GM18508 (cell line): ENCODE results near the gene HASPIN.

Source experiments
- ATAC-seq: cut with Tn5 transposase; IDR thresholded peaks from one replicate; pipeline ENCODE4 v1.9.1; 2021; ENCODE audit warnings: moderate number of reproducible peaks; ENCODE audit not compliant: insufficient read depth, unreplicated experiment

The HASPIN gene

DNA sequence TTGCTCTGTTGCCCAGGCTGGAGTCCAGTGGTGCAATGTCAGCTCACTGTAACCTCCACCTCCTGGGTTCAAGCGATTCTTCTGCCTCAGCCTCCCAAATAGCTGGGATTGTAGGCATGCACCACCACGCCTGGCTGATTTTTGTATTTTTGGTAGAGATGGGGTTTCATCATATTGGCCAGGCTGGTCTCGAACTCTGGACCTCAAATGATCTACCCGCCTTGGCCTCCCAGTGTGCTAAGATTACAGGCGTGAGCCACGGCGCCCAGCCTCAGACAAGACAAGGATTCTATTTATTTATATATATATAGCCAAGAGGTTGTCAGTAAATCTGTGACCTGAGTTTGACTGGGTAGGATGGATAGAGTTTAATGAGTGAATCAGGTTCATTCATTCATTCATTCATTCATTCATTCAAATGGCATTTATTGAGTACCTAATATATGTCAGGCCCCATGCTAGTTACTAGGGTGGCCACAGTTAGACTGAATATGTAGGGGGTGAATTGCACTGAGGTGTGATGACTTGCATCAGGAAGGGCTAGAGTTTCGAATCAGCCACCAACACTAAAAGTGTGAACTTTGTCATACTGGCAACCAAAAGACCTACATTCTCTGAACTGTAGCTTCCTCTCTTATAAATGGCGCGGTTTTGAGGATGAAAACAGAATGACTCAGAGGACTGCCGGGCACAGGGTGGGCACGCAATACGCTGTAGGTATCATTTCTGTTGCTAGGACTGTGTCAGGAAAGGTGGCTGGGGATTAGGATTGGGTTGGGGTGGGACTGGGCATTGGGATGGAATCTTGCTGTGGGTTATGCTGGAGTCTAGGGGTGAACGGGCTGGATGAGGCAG lies 39.4 kb downstream of the HASPIN start:
- no peak for ATAC-seq

DNA sequence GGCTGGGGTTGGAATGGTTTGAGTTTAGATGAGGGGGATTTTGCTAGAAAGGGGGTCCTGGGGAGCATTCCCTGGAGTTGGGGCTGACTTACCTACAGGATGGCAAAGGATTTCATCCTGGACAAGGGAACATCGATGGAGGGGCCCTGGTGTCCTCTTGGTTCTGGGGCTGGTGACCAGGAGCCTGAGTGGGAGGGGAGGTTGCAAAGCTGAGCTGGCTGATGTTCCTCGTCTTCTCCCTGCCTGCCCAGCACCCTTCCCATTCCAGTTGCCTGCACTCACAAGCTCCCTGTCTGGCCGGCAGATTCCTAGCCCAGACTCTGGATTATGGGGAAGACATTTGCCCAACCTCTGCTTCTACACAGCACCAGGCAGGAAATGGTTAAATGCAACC lies 40.1 kb downstream of the HASPIN start:
- ATAC-seq = no peak

DNA sequence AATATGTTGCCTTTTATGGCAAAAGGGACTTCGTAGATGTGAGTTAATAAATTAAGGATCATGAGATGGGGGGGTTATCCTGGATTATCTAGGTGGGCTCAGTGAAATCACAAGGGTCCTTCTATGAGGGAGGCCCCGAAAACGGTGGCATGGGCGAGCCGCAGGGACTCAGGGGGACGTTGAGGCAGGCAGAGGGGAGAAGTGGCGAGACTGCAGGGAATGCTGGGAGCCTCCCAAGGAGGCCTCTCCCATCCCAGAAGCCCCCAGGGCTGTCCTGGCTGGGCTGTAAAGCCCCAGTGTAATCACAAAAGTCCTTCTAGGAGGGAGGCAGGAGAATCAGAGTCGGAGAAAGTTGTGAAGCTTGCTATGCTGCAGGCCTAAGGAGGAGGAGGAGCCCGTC lies 42.3 kb downstream of the HASPIN start:
- no peak for ATAC-seq

DNA sequence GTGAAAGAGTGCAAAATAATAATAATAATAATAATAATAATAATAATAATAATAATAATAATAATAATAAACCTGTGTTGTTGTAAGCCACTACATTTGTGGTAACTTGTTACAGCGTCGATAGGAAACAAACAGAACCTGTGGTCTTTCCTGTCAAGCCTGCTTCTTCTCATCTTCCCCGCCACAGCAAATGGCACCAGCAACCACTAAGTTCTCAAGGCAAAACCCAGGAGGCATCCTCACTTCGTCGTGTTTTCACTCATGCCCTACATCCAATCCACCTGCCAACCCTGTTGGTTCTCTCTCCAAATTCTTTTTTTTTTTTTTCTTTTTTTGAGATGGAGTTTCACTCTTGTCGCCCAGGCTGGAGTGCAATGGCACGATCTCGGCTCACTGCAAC lies 43.1 kb downstream of the HASPIN start:
- no peak for ATAC-seq

DNA sequence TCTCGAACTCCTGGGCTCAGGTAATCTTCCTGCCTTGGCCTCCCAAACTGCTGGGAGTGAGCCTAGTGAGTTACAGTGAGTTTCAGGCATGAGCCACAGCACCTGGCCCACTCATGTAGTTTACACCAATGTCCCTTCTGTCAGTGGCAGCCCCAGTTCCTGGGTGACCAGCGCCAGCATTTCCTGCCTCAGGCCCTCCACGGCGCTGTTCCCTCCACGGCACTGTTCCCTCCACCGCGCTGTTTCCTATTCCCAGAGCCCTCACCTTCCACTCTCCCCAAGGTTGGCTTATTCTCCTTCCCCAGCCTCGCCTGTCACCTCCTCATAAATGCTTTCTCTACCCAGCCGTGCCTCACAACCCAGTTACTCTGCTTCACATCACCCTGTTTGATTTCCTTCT lies 44.6 kb downstream of the HASPIN start:
- ATAC-seq = no peak

DNA sequence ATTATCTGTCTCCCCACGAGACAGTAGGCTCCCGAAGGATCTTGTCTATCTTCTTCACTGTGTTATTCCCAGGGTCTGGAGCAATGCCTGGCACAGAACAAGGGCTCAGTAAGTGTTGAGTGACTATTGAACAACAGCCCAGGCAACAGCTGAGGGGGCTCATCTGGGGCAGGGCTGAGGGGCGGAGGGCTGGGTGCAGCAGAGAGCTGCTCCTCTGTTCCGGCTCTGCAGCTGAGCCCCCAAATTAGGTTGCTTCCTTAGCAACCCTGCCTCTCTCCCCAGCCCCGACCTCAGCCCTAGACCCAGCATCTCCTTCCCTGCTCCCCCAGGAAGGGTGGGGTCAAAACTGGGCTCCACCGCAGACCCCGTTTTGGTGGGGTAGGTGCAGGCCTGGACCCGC lies 45.1 kb downstream of the HASPIN start:
- no peak for ATAC-seq

DNA sequence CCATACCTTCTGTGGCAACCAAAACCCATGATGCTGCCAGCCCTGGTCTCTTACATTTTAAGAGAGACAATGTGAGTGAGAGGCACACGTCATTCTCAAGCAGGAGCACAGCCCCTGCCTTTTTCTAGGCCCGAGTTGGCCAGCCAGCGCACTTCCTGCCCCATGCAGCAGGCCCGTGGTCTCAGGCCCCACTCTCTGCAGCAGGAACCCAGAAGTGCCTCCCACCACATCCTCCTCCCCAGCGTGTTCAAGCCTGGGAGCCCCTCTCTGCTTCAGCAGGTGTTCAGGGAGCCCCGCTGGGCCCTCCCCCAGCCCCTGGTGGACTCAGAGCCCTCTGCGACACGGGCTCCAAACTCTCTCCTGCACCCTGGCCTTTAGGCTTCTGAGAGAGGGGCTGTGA lies 46.8 kb downstream of the HASPIN start:
- no peak for ATAC-seq

DNA sequence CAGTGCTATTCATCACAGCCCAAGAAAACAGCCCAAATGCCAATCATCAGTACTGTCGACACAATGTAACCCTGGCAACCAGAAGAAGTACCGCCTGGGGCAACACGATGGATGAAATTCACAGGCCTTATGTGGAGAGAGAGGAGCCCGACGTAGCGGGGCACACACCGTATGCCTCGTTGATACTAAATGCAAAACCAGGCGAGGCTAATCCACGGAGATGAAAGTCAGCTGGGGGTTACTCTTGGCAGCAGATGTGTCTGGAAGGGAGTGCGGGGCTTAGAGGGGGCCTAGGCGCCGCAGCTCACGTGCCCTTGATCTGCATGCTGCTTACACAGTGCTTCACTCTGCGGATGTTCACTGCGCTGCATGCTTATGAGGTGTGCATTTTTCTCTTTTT lies 47.4 kb downstream of the HASPIN start:
- no peak for ATAC-seq

DNA sequence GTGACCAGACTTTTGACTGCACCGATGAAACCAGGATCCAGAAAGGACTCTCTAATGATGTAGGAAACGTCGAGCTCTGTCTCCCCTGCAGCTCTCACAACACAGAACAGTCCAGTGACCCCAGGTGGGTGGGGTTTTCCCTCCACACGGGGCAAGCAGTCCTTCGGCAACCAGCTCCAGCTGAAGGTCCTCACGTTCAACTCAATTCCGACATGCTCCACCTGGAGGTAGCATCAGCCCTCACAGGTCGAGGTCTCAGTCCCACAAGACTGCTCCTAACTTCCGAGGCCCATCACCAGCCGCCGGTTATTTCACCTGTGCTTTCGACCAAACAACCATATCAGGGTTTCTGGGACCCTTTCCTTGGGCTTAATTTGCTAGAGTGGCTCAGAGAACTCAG lies 49.1 kb downstream of the HASPIN start:
- ATAC-seq = no peak

DNA sequence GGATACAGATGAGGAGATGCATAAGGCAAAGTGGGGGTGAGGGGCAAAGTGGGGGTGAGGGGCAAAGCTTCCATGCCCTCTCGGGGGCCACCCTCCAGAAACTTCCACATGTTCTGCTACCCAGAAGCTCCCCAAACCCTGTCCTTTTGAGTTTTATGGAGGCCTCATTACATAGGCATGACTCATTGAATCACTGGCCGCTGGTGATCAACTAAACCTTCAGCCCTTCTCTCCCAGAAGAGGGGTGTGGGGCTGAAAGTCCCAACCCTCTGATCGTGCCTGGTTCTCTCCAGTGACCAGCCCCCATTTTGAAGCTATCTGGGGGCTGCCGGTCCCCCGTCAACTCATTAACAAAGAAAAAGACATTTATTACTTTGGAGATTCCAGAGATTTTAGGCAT lies 49.8 kb downstream of the HASPIN start:
- ATAC-seq = no peak

DNA sequence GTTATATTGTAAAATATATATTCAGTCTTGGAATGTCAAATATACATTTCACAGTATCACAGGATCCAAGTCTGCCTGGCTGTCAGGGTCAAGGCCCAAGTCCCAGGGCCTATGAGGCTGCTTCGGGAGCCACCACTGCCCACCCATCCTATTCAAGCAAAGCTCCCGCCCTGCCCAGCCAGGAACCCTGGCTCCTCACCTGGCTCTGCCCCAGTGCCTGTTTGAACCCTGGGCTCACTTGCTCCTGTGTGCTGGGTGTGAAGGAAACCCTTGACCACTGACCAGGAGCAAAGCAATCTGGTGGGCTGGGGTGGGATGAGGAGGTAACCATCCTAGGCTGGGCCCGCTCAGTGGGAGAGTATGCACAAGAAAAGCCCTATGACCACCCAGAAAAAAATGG lies 50.3 kb downstream of the HASPIN start:
- no peak for ATAC-seq
